KOPT-K1 (cell line): ENCODE data around the gene PTPRS.
"Not testable (repeated sequence)": the region's sequence is repeated elsewhere in the genome, so short reads cannot be mapped to it uniquely, and the experiment has no call there.

Source experiments
- H3K27ac ChIP-seq: fragments of 200-600 bp; sonication (generic); 2 replicates; pipeline ENCODE4 v1.5.1; 2016; ENCODE audit warnings: antibody characterized with exemption, mild to moderate bottlenecking, low read depth, low read length; ENCODE audit not compliant: poor library complexity, severe bottlenecking
- H3K36me3 ChIP-seq: fragments of 200-600 bp; sonication (generic); 2 replicates; pipeline ENCODE4 v1.5.1; 2017; ENCODE audit warnings: antibody characterized with exemption, mild to moderate bottlenecking, low read length, moderate library complexity; ENCODE audit not compliant: insufficient read depth
- H3K9me3 ChIP-seq: fragments of 200-600 bp; sonication (generic); 2 replicates; pipeline ENCODE4 v1.5.1; 2017; ENCODE audit warnings: antibody characterized with exemption, low read length, mild to moderate bottlenecking; ENCODE audit not compliant: insufficient read depth, poor library complexity, severe bottlenecking

PTPRS gene

GRCh38 chr19:5340637-5341447 is at the start of gene PTPRS:
Gene PTPRS (minus strand): TSS chr19:5340812. CDS start chr19:5286140, 54,672 bp downstream.
- Histone ChIP-seq H3K36me3 (no peaks in the 10 kb centered on the region), H3K9me3 (no peaks in the 10 kb centered on the region), H3K27ac (no peak within 1 kb of the TSS)

- peaks cover 8% of the 10 kb centered on the region for H3K9me3 ChIP-seq
- no peak overlapping the region for H3K27ac ChIP-seq
- H3K36me3 ChIP-seq: no peaks in the 10 kb centered on the region
Observed at GRCh38 chr19:5389353-5389752, 48.7 kb upstream of the PTPRS start.

GRCh38 chr19:5387472-5387871 is 46.9 kb upstream of the PTPRS start:
- Histone ChIP-seq H3K27ac (no peak overlapping the region), H3K9me3 (peaks cover 10% of the 10 kb centered on the region), H3K36me3 (no peaks in the 10 kb centered on the region)

GRCh38 chr19:5386841-5387240 is 46.2 kb upstream of the PTPRS start:
- H3K27ac ChIP-seq: no peak overlapping the region
- peaks cover 17% of the 10 kb centered on the region for H3K9me3 ChIP-seq
- H3K36me3 ChIP-seq: no peaks in the 10 kb centered on the region

- H3K9me3 ChIP-seq: peaks cover 21% of the 10 kb centered on the region
- H3K27ac ChIP-seq, H3K36me3 ChIP-seq: not testable (repeated sequence)
Observed at GRCh38 chr19:5381197-5381596, 40.6 kb upstream of the PTPRS start.

- Histone ChIP-seq H3K9me3 (peaks cover 21% of the 10 kb centered on the region), H3K36me3 (no peaks in the 10 kb centered on the region), H3K27ac (no peak overlapping the region)
Observed at GRCh38 chr19:5380215-5380919, 39.8 kb upstream of the PTPRS start.

- no peak overlapping the region for H3K27ac ChIP-seq
- peaks cover 13% of the 10 kb centered on the region for H3K9me3 ChIP-seq
- no peaks in the 10 kb centered on the region for H3K36me3 ChIP-seq
Observed at GRCh38 chr19:5376928-5377327, 36.3 kb upstream of the PTPRS start.

GRCh38 chr19:5372572-5373200 is 32.1 kb upstream of the PTPRS start:
- Histone ChIP-seq H3K9me3 (no peaks in the 10 kb centered on the region), H3K27ac (no peak overlapping the region), H3K36me3 (no peaks in the 10 kb centered on the region)

- Histone ChIP-seq H3K27ac (no peak overlapping the region), H3K9me3 (no peaks in the 10 kb centered on the region), H3K36me3 (no peaks in the 10 kb centered on the region)
Observed at GRCh38 chr19:5369962-5370367, 29.4 kb upstream of the PTPRS start.

GRCh38 chr19:5369304-5369703 is 28.7 kb upstream of the PTPRS start:
- Histone ChIP-seq H3K36me3 (no peaks in the 10 kb centered on the region), H3K27ac (no peak overlapping the region), H3K9me3 (no peaks in the 10 kb centered on the region)

- Histone ChIP-seq H3K27ac (no peak overlapping the region), H3K9me3 (no peaks in the 10 kb centered on the region), H3K36me3 (no peaks in the 10 kb centered on the region)
Observed at GRCh38 chr19:5367530-5368133, 27.0 kb upstream of the PTPRS start.

GRCh38 chr19:5365905-5366304 is 25.3 kb upstream of the PTPRS start:
- no peak overlapping the region for H3K27ac ChIP-seq
- H3K36me3 ChIP-seq: no peaks in the 10 kb centered on the region
- H3K9me3 ChIP-seq: no peaks in the 10 kb centered on the region

- Histone ChIP-seq H3K9me3 (no peaks in the 10 kb centered on the region), H3K36me3 (no peaks in the 10 kb centered on the region)
Observed at GRCh38 chr19:5364674-5365073, 24.1 kb upstream of the PTPRS start.

GRCh38 chr19:5361839-5362238 is 21.2 kb upstream of the PTPRS start:
- H3K36me3 ChIP-seq, H3K9me3 ChIP-seq, H3K27ac ChIP-seq: not testable (repeated sequence)

More at GRCh38 chr19:5364674-5365073, 24.1 kb upstream of the PTPRS start:
- H3K27ac ChIP-seq: no peak overlapping the region

GRCh38 chr19:5361407-5361806 is 20.8 kb upstream of the PTPRS start:
- no peaks in the 10 kb centered on the region for H3K36me3 ChIP-seq
- no peaks in the 10 kb centered on the region for H3K9me3 ChIP-seq
- no peak overlapping the region for H3K27ac ChIP-seq
